ENCODE data around the gene TMEM184A.

DNA sequence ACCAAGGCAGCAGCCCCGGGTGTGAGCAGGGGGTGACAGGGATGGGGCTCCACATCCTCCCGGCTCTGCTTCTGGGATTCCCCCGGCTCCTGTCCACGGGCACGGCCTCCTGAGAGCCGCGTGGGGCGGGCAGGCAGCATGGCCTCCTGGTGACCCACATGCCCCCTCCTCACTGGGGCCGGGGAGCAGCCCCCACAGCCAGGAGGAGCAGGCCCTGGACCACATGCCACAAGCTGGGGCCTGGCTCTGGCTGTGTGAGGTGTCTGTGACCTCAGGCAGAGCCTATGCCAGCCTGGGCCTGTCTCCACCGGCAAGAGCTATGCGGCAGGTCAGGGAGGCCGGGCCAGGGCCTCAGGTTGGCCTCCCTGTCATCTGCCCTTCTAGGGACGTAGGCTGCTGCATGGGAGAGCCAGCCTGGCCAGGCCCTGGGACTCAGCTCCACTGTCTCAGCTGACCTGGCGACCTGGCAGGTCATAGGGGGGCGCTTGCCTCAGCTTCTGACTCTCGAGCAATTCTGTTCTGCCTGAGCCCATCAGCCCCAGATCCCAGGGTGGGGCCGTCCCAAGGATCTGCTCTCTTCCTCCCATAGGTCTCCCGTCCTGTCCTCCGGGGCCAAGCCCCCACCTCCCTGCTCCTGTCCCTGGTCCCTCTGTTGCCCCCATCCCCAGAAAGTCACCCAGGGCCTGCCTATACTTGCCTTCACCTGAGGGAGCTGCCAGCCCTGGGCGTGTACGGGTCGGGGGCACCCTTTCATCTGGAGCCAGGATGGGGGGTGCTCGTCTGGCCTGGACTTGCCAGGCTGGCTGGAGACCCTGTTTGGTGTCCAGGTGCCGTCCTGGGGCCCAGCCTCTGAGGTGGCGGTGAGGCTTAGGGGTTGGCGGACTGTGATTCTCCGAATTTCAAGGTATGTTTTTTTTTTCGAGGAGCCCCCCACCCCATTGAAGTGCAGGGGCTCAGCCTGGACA lies 3.9 kb upstream of the TMEM184A start:
- TF ChIP-seq, protein P1, sequence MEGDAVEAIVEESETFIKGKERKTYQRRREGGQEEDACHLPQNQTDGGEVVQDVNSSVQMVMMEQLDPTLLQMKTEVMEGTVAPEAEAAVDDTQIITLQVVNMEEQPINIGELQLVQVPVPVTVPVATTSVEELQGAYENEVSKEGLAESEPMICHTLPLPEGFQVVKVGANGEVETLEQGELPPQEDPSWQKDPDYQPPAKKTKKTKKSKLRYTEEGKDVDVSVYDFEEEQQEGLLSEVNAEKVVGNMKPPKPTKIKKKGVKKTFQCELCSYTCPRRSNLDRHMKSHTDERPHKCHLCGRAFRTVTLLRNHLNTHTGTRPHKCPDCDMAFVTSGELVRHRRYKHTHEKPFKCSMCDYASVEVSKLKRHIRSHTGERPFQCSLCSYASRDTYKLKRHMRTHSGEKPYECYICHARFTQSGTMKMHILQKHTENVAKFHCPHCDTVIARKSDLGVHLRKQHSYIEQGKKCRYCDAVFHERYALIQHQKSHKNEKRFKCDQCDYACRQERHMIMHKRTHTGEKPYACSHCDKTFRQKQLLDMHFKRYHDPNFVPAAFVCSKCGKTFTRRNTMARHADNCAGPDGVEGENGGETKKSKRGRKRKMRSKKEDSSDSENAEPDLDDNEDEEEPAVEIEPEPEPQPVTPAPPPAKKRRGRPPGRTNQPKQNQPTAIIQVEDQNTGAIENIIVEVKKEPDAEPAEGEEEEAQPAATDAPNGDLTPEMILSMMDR (IDR thresholded peaks at IDR 0.05; ENCODE audit: low read depth, low read length): no peak
- no peak for TF ChIP-seq EZH2phosphoT487 (IDR thresholded peaks at IDR 0.05; ENCODE audit: low read depth)
